ENCODE results near the gene ZC3H13. TPM values are rescaled to one million over a fixed set of nuclear protein-coding genes. Genes with fewer than 3 reads are reported as not detected.

ZC3H13 gene
- total and polyA plus RNA-seq, 2 of the 4 experiments (the other 2 are of a cell fraction) = 7.7 to 10.8 TPM

- ChIA-PET POLR2A (ENCODE audit: unreplicated experiment) (no interaction called here), CTCF (no interaction called here)
- intact Hi-C loops (cut with micrococcal nuclease) (no loop called here), dilution Hi-C loops (cut with HindIII; ENCODE audit: low sequenced_read_pairs, unreplicated experiment) (no loop called here), in situ Hi-C loops (cut with MboI; ENCODE audit: low sequenced_read_pairs) (no loop called here)
- no peak overlapping the region for H3K23ac ChIP-seq (ENCODE audit: low read depth, low read length)
- BruUV-seq (replicated peaks) = no TSS peak
- H2BK20ac ChIP-seq (ENCODE audit: low read depth, low read length) = no peak overlapping the region
- no peaks in the 10 kb centered on the region for H3K4me1 ChIP-seq (ENCODE audit: control insufficient read depth, insufficient read depth, low read length)
- H4K8ac ChIP-seq (ENCODE audit: low read depth in 2 of 2, low read length in 2 of 2) = no peak overlapping the region
- no peak overlapping the region for H2AK5ac ChIP-seq (ENCODE audit: low read depth, low read length)
- peak; percentile 26 for DNase-seq
- no peak overlapping the region for H3K27ac ChIP-seq (ENCODE audit: insufficient read depth, low read length)
- H3K4ac ChIP-seq (ENCODE audit: low read depth, low read length) = no peak overlapping the region
- H3K56ac ChIP-seq (ENCODE audit: extremely low read depth, insufficient read depth, low read length) = no peak overlapping the region
- no peak overlapping the region for H3K14ac ChIP-seq (replicated peaks; ENCODE audit: low read depth, low read length)
- H2BK15ac ChIP-seq (ENCODE audit: low read depth, low read length) = no peak overlapping the region
- no peak overlapping the region for H4K5ac ChIP-seq (ENCODE audit: low read depth, low read length)
- H3K36me3 ChIP-seq (ENCODE audit: control insufficient read depth, insufficient read depth, low read length) = no peaks in the 10 kb centered on the region
- H2AFZ ChIP-seq (replicated peaks; ENCODE audit: low read length, poor library complexity) = no peak overlapping the region
- no peak overlapping the region for H3K4me2 ChIP-seq (ENCODE audit: low read depth, low read length)
- no peak overlapping the region for H3K18ac ChIP-seq (ENCODE audit: low read depth, low read length)
- no peak overlapping the region for H2AK9ac ChIP-seq (replicated peaks; ENCODE audit: low read depth, low read length, poor library complexity)
- no peaks in the 10 kb centered on the region for H3K27me3 ChIP-seq (ENCODE audit: control insufficient read depth, insufficient read depth, low read length)
- ATAC-seq (ENCODE audit: low read depth) = no peak
- H3K9me3 ChIP-seq (ENCODE audit: control insufficient read depth, insufficient read depth, low read length) = no peaks in the 10 kb centered on the region
- no peaks in the 10 kb centered on the region for H3K79me1 ChIP-seq (ENCODE audit: low read depth in 1 of 2, low read length in 2 of 2)
- H4K20me1 ChIP-seq (ENCODE audit: insufficient read depth, low read length) = no peaks in the 10 kb centered on the region
- 100% methylated on average over 1 of the region's 4 CpGs; no CpG with 5 or more reads in 1 of the 2 experiments for WGBS, 2 experiments (ENCODE audit: extremely low coverage in 2 of 2, insufficient read length in 1 of 2)
- no peak overlapping the region for H3K4me3 ChIP-seq (ENCODE audit: insufficient read depth, low read depth, low read length)
- H2BK120ac ChIP-seq (ENCODE audit: low read depth, low read length) = no peak overlapping the region
- no peaks in the 10 kb centered on the region for H3K9me1 ChIP-seq (ENCODE audit: insufficient read depth, low read length)
- H2BK5ac ChIP-seq (ENCODE audit: low read depth, low read length, poor library complexity, severe bottlenecking) = no peak overlapping the region
- no peak overlapping the region for H3K9ac ChIP-seq (ENCODE audit: low read depth, low read length)
- TF ChIP-seq USF2 (IDR thresholded peaks at IDR 0.05; ENCODE audit: low read depth, low read length) = no peak
- TF ChIP-seq CHD1 (IDR thresholded peaks at IDR 0.05; ENCODE audit: low read depth, low read length) = no peak
- TF ChIP-seq CEBPB (IDR thresholded peaks at IDR 0.05; ENCODE audit: low read depth, low read length) = no peak
- TF ChIP-seq POLR2A (IDR thresholded peaks at IDR 0.05; ENCODE audit: low read depth, low read length) = no peak
- no peak for TF ChIP-seq MXI1 (IDR thresholded peaks at IDR 0.05; ENCODE audit: borderline replicate concordance, low read depth, low read length)
- TF ChIP-seq RCOR1 (IDR thresholded peaks at IDR 0.05; ENCODE audit: insufficient replicate concordance, low read length) = no peak
- no peak for TF ChIP-seq MAZ (IDR thresholded peaks at IDR 0.05; ENCODE audit: borderline replicate concordance, low read depth, low read length)
- TF ChIP-seq NFE2L2 (IDR thresholded peaks at IDR 0.05; ENCODE audit: low read depth, low read length) = no peak
- TF ChIP-seq FOS (IDR thresholded peaks at IDR 0.05; ENCODE audit: low read depth, low read length) = no peak
- no peak for TF ChIP-seq RAD21 (IDR thresholded peaks at IDR 0.05; ENCODE audit: low read length)
- no peak for TF ChIP-seq CTCF (conservative IDR thresholded peaks at IDR 0.05; ENCODE audit: low read depth, low read length)
- TF ChIP-seq ELK1 (IDR thresholded peaks at IDR 0.05; ENCODE audit: borderline replicate concordance, low read depth, low read length) = no peak
- TF ChIP-seq MAFK (IDR thresholded peaks at IDR 0.05; ENCODE audit: low read depth, low read length) = no peak
- TF ChIP-seq RFX5 (IDR thresholded peaks at IDR 0.05; ENCODE audit: low read depth, low read length) = no peak
- no peak for TF ChIP-seq BHLHE40 (IDR thresholded peaks at IDR 0.05; ENCODE audit: low read depth, low read length)
- TF ChIP-seq SMC3 (IDR thresholded peaks at IDR 0.05; ENCODE audit: low read depth, low read length) = no peak
- H4K91ac ChIP-seq (ENCODE audit: insufficient read depth, low read depth, low read length) = no peak overlapping the region
These were observed 102.1 kb downstream of the ZC3H13 start for GRCh38 chr13:45950386-45951000.

Data from IMR-90 (cell line).